Right lobe of liver (tissue), 6 donors: ENCODE measurements around the gene INPP4B. TPM values are rescaled to one million over a fixed set of nuclear protein-coding genes. Genes with fewer than 3 reads are reported as not detected.

ENCODE experiments used
- ATAC-seq, 4 donors: fragments of 200-7000 bp; cut with Tn5 transposase; one replicate each; pipeline ENCODE4 v1.9.1; 2020; ENCODE audit warnings: mild to moderate bottlenecking in 4 of 4, moderate library complexity in 4 of 4
- DNase-seq, 3 donors: peaks; one replicate each; pipeline ENCODE4 v3.0.0-alpha.2; 2020
- H3K27ac ChIP-seq, 3 donors: fragments of 200-600 bp; one replicate each; pipeline ENCODE4 v1.8.0; 2022
- H3K27me3 ChIP-seq, 2 donors: fragments of 200-600 bp; one replicate each; pipeline ENCODE4 v1.8.0; 2022
- H3K36me3 ChIP-seq, 4 donors: fragments of 200-600 bp; sonication (generic) in 1 of 4; one replicate each; pipeline versions ENCODE4 v1.5.1 to v1.8.0; 2017 to 2022; ENCODE audit warnings: control low read depth in 1 of 4
- H3K4me1 ChIP-seq, 4 donors: fragments of 200-600 bp; sonication (generic) in 1 of 4; one replicate each; pipeline versions ENCODE4 v1.5.1 to v1.8.0; 2017 to 2022; ENCODE audit warnings: control low read depth in 1 of 4
- H3K4me3 ChIP-seq, 3 donors: fragments of 200-600 bp; one replicate each; pipeline ENCODE4 v1.8.0; 2022
- H3K9me3 ChIP-seq, 4 donors: fragments of 200-600 bp; sonication (generic) in 1 of 4; one replicate each; pipeline versions ENCODE4 v1.5.1 to v1.8.0; 2017 to 2022; ENCODE audit warnings: control low read depth in 1 of 4
- CTCF ChIP-seq, 4 donors: fragments of 200-600 bp in 3 of 4; fragments of 450-650 bp in 1 of 4; IDR thresholded peaks; one replicate each; pipeline versions ENCODE4 v1.5.1 to v1.8.0; 2016 to 2022; ENCODE audit warnings: antibody characterized with exemption in 4 of 4, mild to moderate bottlenecking in 2 of 4
- POLR2A ChIP-seq: fragments of 450-650 bp; IDR thresholded peaks from one replicate; pipeline ENCODE4 v1.6.1; 2017; ENCODE audit warnings: antibody characterized with exemption, mild to moderate bottlenecking
- WGBS: methylation state at CpG from one replicate; pipeline ENCODE4 v1.1.6; 2018; ENCODE audit warnings: low coverage, low lambda C conversion rate; ENCODE audit not compliant: insufficient coverage; ENCODE audit errors: missing lambda C conversion rate; 5-methylcytosine and 5-hydroxymethylcytosine counted together
- intact Hi-C, 2 donors: fragments of 100-400 bp; cut with DNase I; formaldehyde crosslinking; loops; one replicate each; pipeline versions ENCODE4 v1.11.2 to v1.14.1; 2022
- total RNA-seq, 6 experiments: library from RNA; depleted of rRNA in 2 of 6; stranded (reverse); fragments of >200 nt in 2 of 6; fragmentation: NEBNext Ultra II Directional in 3 of 6; extraction: Animal tissue kit (Norgen Biotek cat#: 25700) in 3 of 6; gene quantifications; one replicate each; pipeline versions ENCODE4 v1.1.0 to v1.2.4, GENCODE V29; 2016 to 2023
- donor health status: DM: no; HTN: yes; CAD: no.
- donor health status: DM: no; HTN: no; CAD: no.
- donor health status: DM: no; HTN: no; CAD: no.
- donor health status: DM: no; HTN: yes; CAD: no.
- donor health status: DM: no; HTN: yes; CAD: no.

Gene INPP4B
- total RNA-seq, 6 experiments from 2014 or later, result 0.73 to 5.0 (median 1.6) TPM

- WGBS, result 50% methylated on average over 1 of the region's 3 CpGs
- TF ChIP-seq POLR2A (no peak), CTCF (IDR thresholded peaks at IDR 0.05) (no peak)
- Histone ChIP-seq H3K27me3 (no peaks in the 10 kb centered on the region), H3K9me3 (no peaks in the 10 kb centered on the region), H3K4me1 (no peaks in the 10 kb centered on the region), H3K4me3 (no peak overlapping the region), H3K27ac (no peak overlapping the region), H3K36me3 (no peaks in the 10 kb centered on the region)
- DNase-seq, result no peak
- intact Hi-C loops, result no loop called here
- ATAC-seq, result no peak
Observed at GRCh38 chr4:142312391-142312790, 533.7 kb downstream of the INPP4B start.

- intact Hi-C loops, result no loop called here
- no peak for TF ChIP-seq POLR2A
- TF ChIP-seq CTCF (IDR thresholded peaks at IDR 0.05), result no peak
- 60% methylated on average over 6 of the region's 6 CpGs for WGBS
- no peak for DNase-seq
- no peak for ATAC-seq
- Histone ChIP-seq H3K36me3 (no peaks in the 10 kb centered on the region), H3K9me3 (no peaks in the 10 kb centered on the region), H3K27me3 (no peaks in the 10 kb centered on the region), H3K27ac (no peak overlapping the region), H3K4me3 (no peak overlapping the region), H3K4me1 (no peaks in the 10 kb centered on the region)
Observed at GRCh38 chr4:142311916-142312315, 534.2 kb downstream of the INPP4B start.

GRCh38 chr4:142309772-142310171 lies 536.3 kb downstream of the INPP4B start:
- intact Hi-C loops, result no loop called here
- Histone ChIP-seq H3K4me3 (no peak overlapping the region), H3K9me3 (no peaks in the 10 kb centered on the region), H3K4me1 (no peaks in the 10 kb centered on the region), H3K27ac (no peak overlapping the region), H3K27me3 (no peaks in the 10 kb centered on the region), H3K36me3 (no peaks in the 10 kb centered on the region)
- DNase-seq, result no peak
- WGBS, result 88% methylated on average over 1 of the region's 1 CpG
- ATAC-seq, result no peak
- TF ChIP-seq CTCF (IDR thresholded peaks at IDR 0.05) (no peak), POLR2A (no peak)

GRCh38 chr4:142307857-142308256 lies 538.2 kb downstream of the INPP4B start:
- DNase-seq, result no peak
- WGBS, result 25% methylated on average over 1 of the region's 2 CpGs
- no peak overlapping the region for H3K27ac ChIP-seq
- no peak for ATAC-seq
- H3K27me3 ChIP-seq, result no peaks in the 10 kb centered on the region
- intact Hi-C loops, result no loop called here
- TF ChIP-seq CTCF (IDR thresholded peaks at IDR 0.05) (no peak), POLR2A (no peak)
- no peak overlapping the region for H3K4me3 ChIP-seq
- H3K9me3 ChIP-seq, result no peaks in the 10 kb centered on the region
- no peaks in the 10 kb centered on the region for H3K4me1 ChIP-seq
- H3K36me3 ChIP-seq, result no peaks in the 10 kb centered on the region

- Histone ChIP-seq H3K36me3 (no peaks in the 10 kb centered on the region), H3K27ac (no peak overlapping the region), H3K27me3 (no peaks in the 10 kb centered on the region), H3K9me3 (peaks cover 0 to 3% (median 0%) of the 10 kb centered on the region in 4 donors), H3K4me1 (no peaks in the 10 kb centered on the region), H3K4me3 (no peak overlapping the region)
- TF ChIP-seq POLR2A (no peak), CTCF (IDR thresholded peaks at IDR 0.05) (no peak)
- DNase-seq, result no peak
- WGBS, result 82% methylated on average over 4 of the region's 4 CpGs
- ATAC-seq, result no peak
- intact Hi-C loops, result no loop called here
Observed at GRCh38 chr4:142297313-142297712, 548.8 kb downstream of the INPP4B start.
